ENCODE results near the gene RAB27A. TPM values are rescaled to one million over a fixed set of nuclear protein-coding genes. Genes with fewer than 3 reads are reported as not detected.
A peak's percentile ranks its signal among the peaks of the same experiment; 100 is the strongest.

RAB27A gene
- total and polyA plus RNA-seq, 10 of the 15 experiments (the other 5 are each of a cell fraction or from before 2014, with no cell fraction given), result 13.3 to 139 (median 35.2) TPM

DNA sequence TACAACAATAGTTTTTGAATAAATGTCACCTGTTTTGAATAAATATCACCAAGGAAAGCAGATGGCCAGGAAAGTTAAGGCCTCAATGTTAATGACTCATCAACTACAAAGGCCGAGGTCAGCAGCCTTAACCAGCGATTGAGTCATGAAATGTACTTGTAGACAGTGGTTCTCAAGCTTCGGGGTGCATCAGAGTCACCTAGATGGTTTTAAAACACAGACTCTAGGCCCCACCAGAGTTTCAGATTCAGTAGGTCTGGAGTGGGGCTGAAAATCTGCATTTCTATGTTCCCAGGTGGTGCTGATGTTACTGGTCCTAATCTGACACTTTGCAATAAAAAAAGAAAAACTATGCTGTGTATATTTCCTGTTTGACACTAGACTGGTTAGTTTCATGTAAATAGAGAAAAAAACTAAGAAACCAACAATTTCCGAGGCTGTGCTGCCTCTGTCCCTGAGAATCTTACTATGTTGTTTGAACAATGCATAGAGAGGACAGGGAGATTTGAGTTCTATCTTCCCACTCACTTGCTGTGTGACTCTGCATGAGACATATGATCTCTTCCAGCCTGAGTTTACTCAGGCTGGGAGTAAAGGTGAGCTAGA lies 9.8 kb downstream of the RAB27A start (continued):
- TF ChIP-seq, protein P1, sequence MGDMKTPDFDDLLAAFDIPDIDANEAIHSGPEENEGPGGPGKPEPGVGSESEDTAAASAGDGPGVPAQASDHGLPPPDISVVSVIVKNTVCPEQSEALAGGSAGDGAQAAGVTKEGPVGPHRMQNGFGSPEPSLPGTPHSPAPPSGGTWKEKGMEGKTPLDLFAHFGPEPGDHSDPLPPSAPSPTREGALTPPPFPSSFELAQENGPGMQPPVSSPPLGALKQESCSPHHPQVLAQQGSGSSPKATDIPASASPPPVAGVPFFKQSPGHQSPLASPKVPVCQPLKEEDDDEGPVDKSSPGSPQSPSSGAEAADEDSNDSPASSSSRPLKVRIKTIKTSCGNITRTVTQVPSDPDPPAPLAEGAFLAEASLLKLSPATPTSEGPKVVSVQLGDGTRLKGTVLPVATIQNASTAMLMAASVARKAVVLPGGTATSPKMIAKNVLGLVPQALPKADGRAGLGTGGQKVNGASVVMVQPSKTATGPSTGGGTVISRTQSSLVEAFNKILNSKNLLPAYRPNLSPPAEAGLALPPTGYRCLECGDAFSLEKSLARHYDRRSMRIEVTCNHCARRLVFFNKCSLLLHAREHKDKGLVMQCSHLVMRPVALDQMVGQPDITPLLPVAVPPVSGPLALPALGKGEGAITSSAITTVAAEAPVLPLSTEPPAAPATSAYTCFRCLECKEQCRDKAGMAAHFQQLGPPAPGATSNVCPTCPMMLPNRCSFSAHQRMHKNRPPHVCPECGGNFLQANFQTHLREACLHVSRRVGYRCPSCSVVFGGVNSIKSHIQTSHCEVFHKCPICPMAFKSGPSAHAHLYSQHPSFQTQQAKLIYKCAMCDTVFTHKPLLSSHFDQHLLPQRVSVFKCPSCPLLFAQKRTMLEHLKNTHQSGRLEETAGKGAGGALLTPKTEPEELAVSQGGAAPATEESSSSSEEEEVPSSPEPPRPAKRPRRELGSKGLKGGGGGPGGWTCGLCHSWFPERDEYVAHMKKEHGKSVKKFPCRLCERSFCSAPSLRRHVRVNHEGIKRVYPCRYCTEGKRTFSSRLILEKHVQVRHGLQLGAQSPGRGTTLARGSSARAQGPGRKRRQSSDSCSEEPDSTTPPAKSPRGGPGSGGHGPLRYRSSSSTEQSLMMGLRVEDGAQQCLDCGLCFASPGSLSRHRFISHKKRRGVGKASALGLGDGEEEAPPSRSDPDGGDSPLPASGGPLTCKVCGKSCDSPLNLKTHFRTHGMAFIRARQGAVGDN (IDR thresholded peaks at IDR 0.05), result peak; percentile 66; the same call in 1 of the 2 replicates
- TF ChIP-seq HDAC6 (IDR thresholded peaks at IDR 0.05; ENCODE audit: unreplicated experiment), result no peak
- TF ChIP-seq, protein P2, sequence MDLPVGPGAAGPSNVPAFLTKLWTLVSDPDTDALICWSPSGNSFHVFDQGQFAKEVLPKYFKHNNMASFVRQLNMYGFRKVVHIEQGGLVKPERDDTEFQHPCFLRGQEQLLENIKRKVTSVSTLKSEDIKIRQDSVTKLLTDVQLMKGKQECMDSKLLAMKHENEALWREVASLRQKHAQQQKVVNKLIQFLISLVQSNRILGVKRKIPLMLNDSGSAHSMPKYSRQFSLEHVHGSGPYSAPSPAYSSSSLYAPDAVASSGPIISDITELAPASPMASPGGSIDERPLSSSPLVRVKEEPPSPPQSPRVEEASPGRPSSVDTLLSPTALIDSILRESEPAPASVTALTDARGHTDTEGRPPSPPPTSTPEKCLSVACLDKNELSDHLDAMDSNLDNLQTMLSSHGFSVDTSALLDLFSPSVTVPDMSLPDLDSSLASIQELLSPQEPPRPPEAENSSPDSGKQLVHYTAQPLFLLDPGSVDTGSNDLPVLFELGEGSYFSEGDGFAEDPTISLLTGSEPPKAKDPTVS (IDR thresholded peaks at IDR 0.05; ENCODE audit: low read depth, low read length), result no peak
- no peak for TF ChIP-seq SMC3 (IDR thresholded peaks at IDR 0.05; ENCODE audit: borderline replicate concordance, low read length)
- no peak for TF ChIP-seq RCOR1 (conservative IDR thresholded peaks at IDR 0.05; ENCODE audit: low read depth, low read length)
- no peak for TF ChIP-seq NRF1 (conservative IDR thresholded peaks at IDR 0.05; ENCODE audit: low read depth, low read length)
- TF ChIP-seq, protein P3, sequence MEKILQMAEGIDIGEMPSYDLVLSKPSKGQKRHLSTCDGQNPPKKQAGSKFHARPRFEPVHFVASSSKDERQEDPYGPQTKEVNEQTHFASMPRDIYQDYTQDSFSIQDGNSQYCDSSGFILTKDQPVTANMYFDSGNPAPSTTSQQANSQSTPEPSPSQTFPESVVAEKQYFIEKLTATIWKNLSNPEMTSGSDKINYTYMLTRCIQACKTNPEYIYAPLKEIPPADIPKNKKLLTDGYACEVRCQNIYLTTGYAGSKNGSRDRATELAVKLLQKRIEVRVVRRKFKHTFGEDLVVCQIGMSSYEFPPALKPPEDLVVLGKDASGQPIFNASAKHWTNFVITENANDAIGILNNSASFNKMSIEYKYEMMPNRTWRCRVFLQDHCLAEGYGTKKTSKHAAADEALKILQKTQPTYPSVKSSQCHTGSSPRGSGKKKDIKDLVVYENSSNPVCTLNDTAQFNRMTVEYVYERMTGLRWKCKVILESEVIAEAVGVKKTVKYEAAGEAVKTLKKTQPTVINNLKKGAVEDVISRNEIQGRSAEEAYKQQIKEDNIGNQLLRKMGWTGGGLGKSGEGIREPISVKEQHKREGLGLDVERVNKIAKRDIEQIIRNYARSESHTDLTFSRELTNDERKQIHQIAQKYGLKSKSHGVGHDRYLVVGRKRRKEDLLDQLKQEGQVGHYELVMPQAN (conservative IDR thresholded peaks at IDR 0.05), result peak; percentile 13; the same call in 1 of the 2 replicates
- TF ChIP-seq NFXL1 (IDR thresholded peaks at IDR 0.05; ENCODE audit: borderline replicate concordance), result no peak
- TF ChIP-seq KLF5 (IDR thresholded peaks at IDR 0.05; ENCODE audit: partially characterized antibody), result no peak
- TF ChIP-seq, protein P4, sequence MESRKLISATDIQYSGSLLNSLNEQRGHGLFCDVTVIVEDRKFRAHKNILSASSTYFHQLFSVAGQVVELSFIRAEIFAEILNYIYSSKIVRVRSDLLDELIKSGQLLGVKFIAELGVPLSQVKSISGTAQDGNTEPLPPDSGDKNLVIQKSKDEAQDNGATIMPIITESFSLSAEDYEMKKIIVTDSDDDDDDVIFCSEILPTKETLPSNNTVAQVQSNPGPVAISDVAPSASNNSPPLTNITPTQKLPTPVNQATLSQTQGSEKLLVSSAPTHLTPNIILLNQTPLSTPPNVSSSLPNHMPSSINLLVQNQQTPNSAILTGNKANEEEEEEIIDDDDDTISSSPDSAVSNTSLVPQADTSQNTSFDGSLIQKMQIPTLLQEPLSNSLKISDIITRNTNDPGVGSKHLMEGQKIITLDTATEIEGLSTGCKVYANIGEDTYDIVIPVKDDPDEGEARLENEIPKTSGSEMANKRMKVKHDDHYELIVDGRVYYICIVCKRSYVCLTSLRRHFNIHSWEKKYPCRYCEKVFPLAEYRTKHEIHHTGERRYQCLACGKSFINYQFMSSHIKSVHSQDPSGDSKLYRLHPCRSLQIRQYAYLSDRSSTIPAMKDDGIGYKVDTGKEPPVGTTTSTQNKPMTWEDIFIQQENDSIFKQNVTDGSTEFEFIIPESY (IDR thresholded peaks at IDR 0.05), result no peak
- TF ChIP-seq NR2F1 (conservative IDR thresholded peaks at IDR 0.05), result peak; percentile 94
- TF ChIP-seq JUND (IDR thresholded peaks at IDR 0.05; ENCODE audit: low read depth, low read length), result peak; percentile 59; the same call in 1 of the 2 replicates
- peak; percentile 56 to 62; a peak in 2 of 4 replicates for TF ChIP-seq EP300 (IDR thresholded peaks at IDR 0.05; ENCODE audit: borderline replicate concordance in 1 of 2, control insufficient read depth in 1 of 2, low read depth in 2 of 2, low read length in 2 of 2)
- TF ChIP-seq, protein P5, sequence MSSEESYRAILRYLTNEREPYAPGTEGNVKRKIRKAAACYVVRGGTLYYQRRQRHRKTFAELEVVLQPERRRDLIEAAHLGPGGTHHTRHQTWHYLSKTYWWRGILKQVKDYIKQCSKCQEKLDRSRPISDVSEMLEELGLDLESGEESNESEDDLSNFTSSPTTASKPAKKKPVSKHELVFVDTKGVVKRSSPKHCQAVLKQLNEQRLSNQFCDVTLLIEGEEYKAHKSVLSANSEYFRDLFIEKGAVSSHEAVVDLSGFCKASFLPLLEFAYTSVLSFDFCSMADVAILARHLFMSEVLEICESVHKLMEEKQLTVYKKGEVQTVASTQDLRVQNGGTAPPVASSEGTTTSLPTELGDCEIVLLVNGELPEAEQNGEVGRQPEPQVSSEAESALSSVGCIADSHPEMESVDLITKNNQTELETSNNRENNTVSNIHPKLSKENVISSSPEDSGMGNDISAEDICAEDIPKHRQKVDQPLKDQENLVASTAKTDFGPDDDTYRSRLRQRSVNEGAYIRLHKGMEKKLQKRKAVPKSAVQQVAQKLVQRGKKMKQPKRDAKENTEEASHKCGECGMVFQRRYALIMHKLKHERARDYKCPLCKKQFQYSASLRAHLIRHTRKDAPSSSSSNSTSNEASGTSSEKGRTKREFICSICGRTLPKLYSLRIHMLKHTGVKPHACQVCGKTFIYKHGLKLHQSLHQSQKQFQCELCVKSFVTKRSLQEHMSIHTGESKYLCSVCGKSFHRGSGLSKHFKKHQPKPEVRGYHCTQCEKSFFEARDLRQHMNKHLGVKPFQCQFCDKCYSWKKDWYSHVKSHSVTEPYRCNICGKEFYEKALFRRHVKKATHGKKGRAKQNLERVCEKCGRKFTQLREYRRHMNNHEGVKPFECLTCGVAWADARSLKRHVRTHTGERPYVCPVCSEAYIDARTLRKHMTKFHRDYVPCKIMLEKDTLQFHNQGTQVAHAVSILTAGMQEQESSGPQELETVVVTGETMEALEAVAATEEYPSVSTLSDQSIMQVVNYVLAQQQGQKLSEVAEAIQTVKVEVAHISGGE (CRISPR knock-in tag; IDR thresholded peaks at IDR 0.05), result no peak
- TF ChIP-seq, protein P6, sequence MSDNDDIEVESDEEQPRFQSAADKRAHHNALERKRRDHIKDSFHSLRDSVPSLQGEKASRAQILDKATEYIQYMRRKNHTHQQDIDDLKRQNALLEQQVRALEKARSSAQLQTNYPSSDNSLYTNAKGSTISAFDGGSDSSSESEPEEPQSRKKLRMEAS (IDR thresholded peaks at IDR 0.05; ENCODE audit: low read depth, low read length), result no peak
